Effector memory CD8-positive, alpha-beta T cell (primary cell): ENCODE results near the gene TRIM63.
"Not testable (repeated sequence)": the region's sequence is repeated elsewhere in the genome, so short reads cannot be mapped to it uniquely, and the experiment has no call there.

Experiments
- ATAC-seq: fragments of 150-1000 bp; cut with Tn5 transposase; replicated peaks from 2 replicates; pipeline ENCODE4 v1.10.0; 2021; ENCODE audit warnings: mild to moderate bottlenecking, moderate library complexity
- DNase-seq, 3 experiments: peaks; one replicate each; pipeline ENCODE4 v3.0.0; 2021
- H3K27ac Mint-ChIP-seq, 2 donors: one replicate each; pipeline ENCODE4 v1.8.0; 2022; ENCODE audit warnings: mild to moderate bottlenecking in 2 of 2, mixed read lengths in 2 of 2, moderate library complexity in 2 of 2
- H3K27me3 Mint-ChIP-seq, 2 donors: one replicate each; pipeline ENCODE4 v1.8.0; 2022; ENCODE audit warnings: mixed read lengths in 2 of 2
- H3K36me3 Mint-ChIP-seq: one replicate; pipeline ENCODE4 v1.8.0; 2022; ENCODE audit warnings: mild to moderate bottlenecking, moderate library complexity, mixed read lengths; ENCODE audit not compliant: insufficient read depth
- H3K4me1 Mint-ChIP-seq, 2 donors: one replicate each; pipeline ENCODE4 v1.8.0; 2022; ENCODE audit warnings: low read depth in 2 of 2, mixed read lengths in 2 of 2
- H3K4me3 Mint-ChIP-seq, 2 donors: one replicate each; pipeline ENCODE4 v1.8.0; 2022; ENCODE audit warnings: mild to moderate bottlenecking in 2 of 2, mixed read lengths in 2 of 2, moderate library complexity in 2 of 2
- H3K9me3 Mint-ChIP-seq, 2 donors: one replicate each; pipeline ENCODE4 v1.8.0; 2022; ENCODE audit warnings: mixed read lengths in 2 of 2

The TRIM63 gene

GRCh38 chr1:26097696-26098095 is 30.3 kb upstream of the TRIM63 start:
- Mint-ChIP-seq H3K4me1 (peaks cover 0 to 2% of the 10 kb centered on the region in 2 donors), H3K27me3 (peaks cover 6 to 38% of the 10 kb centered on the region in 2 donors), H3K4me3 (no peak overlapping the region), H3K9me3 (no peaks in the 10 kb centered on the region), H3K27ac (peak overlapping the region in 1 of 2 donors; percentile 4), H3K36me3 (no peaks in the 10 kb centered on the region)
- DNase-seq (no peak), ATAC-seq (no peak)

GRCh38 chr1:26096471-26096870 is 29.0 kb upstream of the TRIM63 start:
- H3K27me3 Mint-ChIP-seq = peaks cover 13 to 47% of the 10 kb centered on the region in 2 donors
- DNase-seq = no peak
- peaks cover 0 to 2% of the 10 kb centered on the region in 2 donors for H3K4me1 Mint-ChIP-seq
- no peak overlapping the region for H3K4me3 Mint-ChIP-seq
- H3K9me3 Mint-ChIP-seq = no peaks in the 10 kb centered on the region
- no peak overlapping the region for H3K27ac Mint-ChIP-seq
- H3K36me3 Mint-ChIP-seq = no peaks in the 10 kb centered on the region
- ATAC-seq = no peak

- DNase-seq = no peak
- no peak overlapping the region for H3K4me3 Mint-ChIP-seq
- no peak for ATAC-seq
- H3K9me3 Mint-ChIP-seq = no peaks in the 10 kb centered on the region
- H3K27me3 Mint-ChIP-seq = peaks cover 26 to 49% of the 10 kb centered on the region in 2 donors
- H3K36me3 Mint-ChIP-seq = no peaks in the 10 kb centered on the region
- peaks cover 0 to 2% of the 10 kb centered on the region in 2 donors for H3K4me1 Mint-ChIP-seq
- H3K27ac Mint-ChIP-seq = no peak overlapping the region
Observed at GRCh38 chr1:26094677-26095383, 27.4 kb upstream of the TRIM63 start.

DNA sequence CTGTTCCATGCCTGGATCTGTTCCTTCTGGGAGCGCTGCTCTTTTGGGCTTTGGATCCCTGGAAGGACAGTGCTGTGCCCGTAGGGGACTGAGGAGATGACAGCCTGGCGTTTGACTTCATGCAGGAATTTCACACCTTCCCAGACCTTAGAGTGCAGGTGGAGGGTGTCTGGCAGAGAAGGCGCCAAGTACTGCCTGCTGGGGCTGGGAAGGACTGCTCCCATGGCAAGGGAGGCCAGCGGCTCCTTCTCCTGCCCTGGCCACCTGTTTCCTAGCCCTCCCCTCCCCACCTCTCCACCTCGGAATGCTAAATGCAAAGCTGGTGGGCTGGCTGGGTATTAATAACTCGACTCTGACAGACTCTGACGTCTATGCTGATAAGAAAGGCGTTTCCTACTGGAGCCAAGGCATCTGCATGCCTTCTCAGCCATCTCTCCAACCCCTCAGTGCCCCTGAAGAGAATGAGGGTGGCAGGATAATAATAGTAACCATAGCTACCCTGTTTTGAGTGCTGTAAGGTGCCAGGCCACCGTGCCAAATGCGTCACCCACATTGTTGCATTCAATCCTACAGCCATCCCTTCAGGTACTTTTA is 26.7 kb upstream of the TRIM63 start:
- Mint-ChIP-seq H3K27me3 (peaks cover 26 to 49% of the 10 kb centered on the region in 2 donors), H3K9me3 (no peaks in the 10 kb centered on the region), H3K27ac (no peak overlapping the region), H3K4me1 (peaks cover 0 to 2% of the 10 kb centered on the region in 2 donors), H3K36me3 (no peaks in the 10 kb centered on the region), H3K4me3 (no peak overlapping the region)
- ATAC-seq (no peak), DNase-seq (no peak)

DNA sequence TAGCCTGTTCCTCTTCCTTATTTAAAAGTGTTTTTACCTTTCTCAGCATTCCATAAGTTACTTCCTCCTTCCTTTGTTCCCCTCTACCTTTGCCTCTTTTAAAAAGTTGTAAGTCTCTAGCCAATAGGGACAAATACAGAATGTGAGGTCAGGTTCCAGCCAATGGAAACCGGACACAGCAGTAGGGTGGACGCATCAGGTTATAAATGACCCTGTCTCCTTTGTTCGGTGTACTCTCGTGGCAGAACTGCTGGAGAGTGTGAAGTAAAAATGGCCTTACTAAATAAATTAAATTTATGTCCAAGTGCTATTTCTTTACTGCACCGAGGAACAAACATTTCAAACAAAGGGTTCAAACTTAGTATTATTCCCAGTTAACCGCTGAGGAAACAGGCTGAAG is 26.1 kb upstream of the TRIM63 start:
- not testable (repeated sequence) for DNase-seq, H3K9me3 Mint-ChIP-seq, H3K27ac Mint-ChIP-seq, ATAC-seq, H3K36me3 Mint-ChIP-seq, H3K4me1 Mint-ChIP-seq, H3K4me3 Mint-ChIP-seq
- H3K27me3 Mint-ChIP-seq = peaks cover 26 to 49% of the 10 kb centered on the region in 2 donors

GRCh38 chr1:26092422-26092821 is 25.0 kb upstream of the TRIM63 start:
- ATAC-seq = no peak
- no peak overlapping the region for H3K27ac Mint-ChIP-seq
- H3K4me1 Mint-ChIP-seq = peaks cover 0 to 2% of the 10 kb centered on the region in 2 donors
- H3K9me3 Mint-ChIP-seq = no peaks in the 10 kb centered on the region
- peaks cover 26 to 49% of the 10 kb centered on the region in 2 donors for H3K27me3 Mint-ChIP-seq
- DNase-seq = no peak
- H3K36me3 Mint-ChIP-seq = no peaks in the 10 kb centered on the region
- H3K4me3 Mint-ChIP-seq = no peak overlapping the region

- Mint-ChIP-seq H3K9me3 (no peaks in the 10 kb centered on the region), H3K27me3 (peaks cover 34 to 59% of the 10 kb centered on the region in 2 donors), H3K4me3 (no peak overlapping the region), H3K27ac (no peak overlapping the region), H3K36me3 (no peaks in the 10 kb centered on the region), H3K4me1 (peaks cover 0 to 2% of the 10 kb centered on the region in 2 donors)
- no peak for ATAC-seq
- no peak for DNase-seq
Observed at GRCh38 chr1:26090893-26091292, 23.5 kb upstream of the TRIM63 start.

DNA sequence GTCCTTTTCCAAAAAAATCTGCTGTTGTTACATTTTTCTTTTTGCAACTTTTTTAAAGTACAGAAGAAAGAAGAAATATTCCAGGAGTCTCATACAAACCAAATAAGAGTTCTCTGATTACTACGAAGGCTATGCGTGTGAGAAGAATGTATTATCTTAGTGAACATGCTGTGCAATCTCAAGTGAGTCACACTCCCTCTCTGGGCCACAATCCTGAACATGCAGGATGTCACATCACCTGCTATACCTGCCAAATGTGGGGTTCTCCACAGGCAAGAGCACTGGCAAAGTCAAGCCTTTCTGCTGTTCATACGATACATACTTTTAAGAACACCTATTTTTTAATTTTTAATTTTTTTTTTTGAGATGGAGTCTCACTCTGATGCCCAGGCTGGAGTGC is 21.7 kb upstream of the TRIM63 start:
- H3K4me3 Mint-ChIP-seq = no peak overlapping the region
- H3K27me3 Mint-ChIP-seq = peaks cover 50 to 70% of the 10 kb centered on the region in 2 donors
- peaks cover 0 to under 1% of the 10 kb centered on the region in 2 donors for H3K4me1 Mint-ChIP-seq
- DNase-seq = no peak
- no peak for ATAC-seq
- no peaks in the 10 kb centered on the region for H3K36me3 Mint-ChIP-seq
- no peak overlapping the region for H3K27ac Mint-ChIP-seq
- no peaks in the 10 kb centered on the region for H3K9me3 Mint-ChIP-seq

DNA sequence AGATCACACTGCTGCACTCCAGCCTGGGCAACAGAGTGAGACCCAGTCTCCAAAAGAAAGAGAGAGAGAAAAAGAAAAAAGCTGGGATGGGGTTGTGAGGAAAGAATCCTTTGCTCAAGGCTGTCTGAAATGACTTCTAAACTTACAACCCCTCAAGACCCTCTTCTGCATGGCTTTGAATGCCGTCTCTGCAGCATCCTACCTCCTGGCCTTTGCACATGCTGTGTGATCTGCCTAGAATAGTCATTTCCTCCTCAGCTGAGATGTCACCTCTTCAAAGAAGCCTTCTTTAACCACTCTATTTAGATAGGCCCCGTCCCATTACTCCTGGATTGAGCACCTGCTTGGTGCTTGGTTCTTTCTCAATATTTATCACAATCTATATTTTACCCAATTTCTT is 17.4 kb upstream of the TRIM63 start:
- no peaks in the 10 kb centered on the region for H3K4me1 Mint-ChIP-seq
- no peaks in the 10 kb centered on the region for H3K36me3 Mint-ChIP-seq
- no peaks in the 10 kb centered on the region for H3K9me3 Mint-ChIP-seq
- H3K27ac Mint-ChIP-seq = no peak overlapping the region
- ATAC-seq (no peak), DNase-seq (no peak)
- H3K27me3 Mint-ChIP-seq = peaks cover 34 to 47% of the 10 kb centered on the region in 2 donors
- no peak overlapping the region for H3K4me3 Mint-ChIP-seq

- DNase-seq (no peak), ATAC-seq (no peak)
- Mint-ChIP-seq H3K27ac (no peak overlapping the region), H3K9me3 (no peaks in the 10 kb centered on the region), H3K36me3 (no peaks in the 10 kb centered on the region), H3K4me1 (no peaks in the 10 kb centered on the region), H3K4me3 (no peak overlapping the region), H3K27me3 (peaks cover 38 to 48% of the 10 kb centered on the region in 2 donors)
Observed at GRCh38 chr1:26084091-26084561, 16.7 kb upstream of the TRIM63 start.

DNA sequence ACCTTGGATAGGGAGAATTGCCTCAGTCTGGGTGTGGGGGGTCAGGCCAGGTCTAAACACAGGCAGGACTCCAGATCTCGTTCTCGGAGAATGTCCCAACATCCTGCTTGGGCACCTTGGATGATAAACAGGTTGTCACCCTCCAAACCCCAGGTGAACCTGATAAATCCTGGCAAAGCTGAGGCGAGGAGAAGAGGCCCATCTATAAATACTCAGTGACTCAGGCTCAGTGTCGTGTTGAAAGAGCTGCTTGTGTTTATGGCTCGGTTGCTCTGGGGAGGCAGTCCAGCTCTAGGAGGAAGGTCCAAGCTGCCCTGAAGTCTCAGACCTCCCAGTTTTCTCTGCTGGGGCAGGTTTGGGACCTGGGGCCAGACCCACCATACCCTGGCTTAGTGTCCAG is 15.8 kb upstream of the TRIM63 start:
- Mint-ChIP-seq H3K4me3 (no peak overlapping the region), H3K4me1 (no peaks in the 10 kb centered on the region), H3K9me3 (no peaks in the 10 kb centered on the region), H3K27ac (no peak overlapping the region), H3K27me3 (peaks cover 45 to 57% of the 10 kb centered on the region in 2 donors), H3K36me3 (no peaks in the 10 kb centered on the region)
- no peak for ATAC-seq
- DNase-seq = no peak

DNA sequence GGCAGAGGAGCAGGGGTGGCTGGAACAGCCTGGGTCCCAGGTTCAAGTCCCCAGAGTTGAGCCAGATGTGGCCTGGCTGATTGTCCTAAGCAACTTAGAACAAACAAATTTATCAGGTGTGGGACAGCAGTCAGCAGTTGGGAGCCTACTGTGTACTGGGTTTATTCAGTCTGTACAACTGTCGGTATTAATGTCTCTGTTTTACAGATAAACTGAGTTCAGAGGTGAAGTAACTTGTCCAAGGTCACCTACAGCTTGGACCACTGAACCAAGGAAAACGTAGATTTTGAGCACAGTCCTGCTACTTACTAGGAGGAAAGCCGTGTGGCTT is 14.6 kb upstream of the TRIM63 start:
- Mint-ChIP-seq H3K9me3 (no peaks in the 10 kb centered on the region), H3K4me3 (no peak overlapping the region), H3K4me1 (no peaks in the 10 kb centered on the region), H3K27me3 (peaks cover 53 to 69% of the 10 kb centered on the region in 2 donors), H3K36me3 (no peaks in the 10 kb centered on the region), H3K27ac (no peak overlapping the region)
- ATAC-seq = no peak
- no peak for DNase-seq

DNA sequence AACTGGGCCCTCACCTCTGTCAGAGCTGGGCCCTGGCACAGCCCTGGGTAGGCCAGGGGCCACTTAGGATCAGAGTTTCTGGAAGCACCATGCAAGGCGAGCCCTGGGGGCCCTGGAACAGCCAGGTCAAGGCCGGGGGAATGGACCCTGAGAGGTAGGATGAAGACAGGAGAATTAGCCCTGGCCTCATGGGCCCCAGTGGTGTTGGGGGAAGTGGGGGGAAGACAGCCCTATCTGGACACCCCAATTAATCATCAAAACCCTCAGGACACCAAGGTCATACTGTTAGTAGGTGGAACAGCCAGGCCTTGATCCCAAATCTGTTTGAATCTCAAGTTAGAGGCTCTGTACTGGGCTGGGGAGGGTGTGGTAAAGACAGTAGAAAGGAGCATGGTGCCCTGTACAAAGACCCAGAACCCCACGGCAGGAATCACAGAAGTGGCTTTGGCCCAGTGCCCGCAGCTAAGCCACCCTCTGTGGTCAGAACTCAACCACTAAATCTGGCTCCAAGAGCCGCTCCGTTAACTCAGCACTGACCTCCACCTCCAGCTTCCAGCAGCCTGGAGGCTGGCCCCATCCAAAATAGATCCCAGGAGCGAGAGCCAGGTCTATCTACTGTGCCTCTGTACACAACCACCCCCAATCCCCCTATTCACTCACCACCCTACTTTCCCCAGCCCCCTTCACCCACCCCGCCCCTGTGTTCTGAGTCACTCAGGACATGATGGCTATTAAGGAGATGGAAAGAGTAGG is 14.0 kb upstream of the TRIM63 start:
- no peak for DNase-seq
- Mint-ChIP-seq H3K27ac (no peak overlapping the region), H3K36me3 (no peaks in the 10 kb centered on the region), H3K4me3 (no peak overlapping the region), H3K27me3 (peaks cover 53 to 70% of the 10 kb centered on the region in 2 donors), H3K9me3 (no peaks in the 10 kb centered on the region), H3K4me1 (no peaks in the 10 kb centered on the region)
- ATAC-seq = no peak
